Measurements from ENCODE around the gene NLRC3.

DNA sequence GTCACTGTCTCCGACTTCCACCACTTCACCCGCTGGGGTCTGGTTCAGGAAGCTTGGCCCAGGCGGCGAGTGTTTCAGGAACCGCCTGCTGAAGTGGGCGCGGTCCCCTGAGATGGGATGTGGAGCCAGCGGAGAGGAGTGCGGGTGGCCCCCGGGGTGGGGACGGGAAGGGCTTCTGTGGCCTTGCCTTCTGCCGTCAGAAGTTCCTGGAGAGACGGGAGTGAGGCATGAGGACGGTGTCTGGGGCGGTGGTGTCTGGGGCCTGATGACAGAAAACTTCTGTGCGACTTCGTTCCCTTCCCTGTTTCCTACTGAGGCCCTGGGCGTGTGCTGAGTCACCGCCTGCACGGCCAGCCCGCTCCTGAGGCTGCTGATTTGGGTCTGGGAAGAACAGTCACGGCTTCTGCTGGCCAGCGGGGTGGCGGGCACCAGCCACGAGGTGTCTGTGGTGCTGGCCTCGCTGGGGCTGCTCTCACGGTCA, 12.3 kb upstream of the NLRC3 start:
- TF ChIP-seq POLR2A (IDR thresholded peaks at IDR 0.05; ENCODE audit: low read length) (no peak), GATA1 (IDR thresholded peaks at IDR 0.05; ENCODE audit: low read depth, low read length) (no peak)

All from erythroblast (primary cell).